Jurkat, Clone E6-1 (cell line): Measurements from ENCODE around the gene PKN1.

Experiments used
- DNase-seq: peaks from one replicate; pipeline ENCODE4 v3.0.0-alpha.2; 2011; ENCODE audit warnings: low read depth, low spot score
- H3K4me3 ChIP-seq: 2 replicates; pipeline ENCODE4 v1.5.1; 2011; ENCODE audit warnings: mild to moderate bottlenecking, low read length, control low read depth, moderate library complexity

The PKN1 gene

DNA sequence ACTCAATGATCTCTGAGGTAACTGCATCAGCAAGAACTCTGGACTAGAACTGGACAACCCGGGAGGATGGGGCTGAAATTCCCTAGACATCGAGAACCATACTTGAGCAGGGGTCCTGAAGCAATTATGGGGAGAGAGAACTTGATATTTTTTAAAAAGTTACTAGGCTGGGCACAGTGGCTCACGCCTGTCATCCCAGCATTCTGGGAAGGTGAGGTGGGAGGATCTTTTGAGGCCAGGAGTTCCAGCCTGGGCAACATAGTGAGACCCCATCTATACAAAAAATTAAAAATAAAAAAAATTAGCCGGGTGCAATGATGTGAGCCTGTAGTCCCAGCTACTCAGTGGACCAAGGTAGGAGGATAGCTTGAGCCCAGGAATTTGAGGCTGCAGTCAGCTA is 87.4 kb downstream of the PKN1 start:
- H3K4me3 ChIP-seq, result no peak overlapping the region
- DNase-seq, result no peak
